ENCODE results near the gene SMCO2.
"Not testable (repeated sequence)": the region's sequence is repeated elsewhere in the genome, so short reads cannot be mapped to it uniquely, and the experiment has no call there.

Gene SMCO2

DNA sequence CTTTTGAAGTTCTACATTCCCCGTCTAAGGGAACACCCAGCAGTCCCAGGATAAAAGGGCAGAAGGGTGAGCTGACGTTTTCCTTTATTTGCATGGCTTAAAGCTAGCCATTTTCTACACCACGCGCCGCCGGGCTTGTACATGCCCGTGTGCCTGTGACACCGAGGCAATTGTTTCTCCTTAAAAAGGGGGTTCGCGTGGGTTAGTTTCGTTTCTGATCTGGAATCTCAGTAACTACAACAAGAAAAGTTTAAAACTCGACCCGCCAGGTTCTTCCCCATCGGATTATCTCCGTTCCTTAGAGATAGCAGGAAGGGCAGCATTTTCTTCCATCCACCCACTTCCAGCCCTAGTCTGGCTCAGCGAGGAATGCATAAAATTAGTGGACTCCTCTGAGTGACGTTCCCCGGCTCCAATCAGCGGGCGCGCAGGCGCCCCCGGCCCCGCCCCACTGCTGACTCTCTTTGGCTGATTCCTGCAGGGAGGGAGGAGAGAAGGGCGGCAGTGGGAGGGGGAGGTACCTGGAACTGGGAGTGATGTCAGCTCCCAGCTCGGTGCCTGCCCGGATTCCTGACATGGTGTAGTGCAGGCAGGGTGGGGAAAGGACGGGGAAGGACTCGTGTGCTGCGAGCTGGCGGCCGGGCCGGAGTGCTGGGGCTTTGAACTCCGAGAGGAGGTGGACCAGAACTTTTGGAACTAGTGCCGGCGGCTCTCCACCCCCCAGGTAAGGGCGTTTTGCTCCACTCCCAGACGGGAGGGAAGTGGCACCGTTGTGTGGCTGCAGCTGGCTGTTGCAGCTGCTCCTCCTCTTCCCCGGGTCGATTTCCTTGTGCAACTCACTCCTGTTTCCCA, 77.3 kb downstream of the SMCO2 start, which contains the start of gene PPFIBP1:
TSS of gene PPFIBP1 (plus strand) at position 565 of the 852 bp plus-strand sequence. CDS start 109,191 bp downstream, outside the sequence.
- in situ Hi-C loops (cut with MboI; ENCODE audit: low sequenced_read_pairs) = no loop called here

DNA sequence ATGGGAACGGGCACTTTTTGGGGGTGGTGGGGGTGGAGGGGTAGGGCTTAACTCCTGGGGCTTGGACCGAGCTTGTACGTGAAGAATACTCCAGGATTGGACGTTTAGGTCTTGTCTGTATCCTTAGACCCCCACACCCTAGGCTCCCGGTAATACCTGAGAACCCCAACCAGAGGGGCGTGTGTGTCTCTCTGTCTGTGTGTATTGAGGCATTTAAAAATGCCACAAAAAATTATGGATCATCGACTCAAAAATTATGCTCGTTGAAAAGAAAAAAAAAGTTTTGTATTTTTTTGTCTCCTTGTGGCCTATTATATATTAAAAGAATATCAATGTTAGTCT, 77.9 kb downstream of the SMCO2 start:
- in situ Hi-C loops (cut with MboI; ENCODE audit: low sequenced_read_pairs) = no loop called here

DNA sequence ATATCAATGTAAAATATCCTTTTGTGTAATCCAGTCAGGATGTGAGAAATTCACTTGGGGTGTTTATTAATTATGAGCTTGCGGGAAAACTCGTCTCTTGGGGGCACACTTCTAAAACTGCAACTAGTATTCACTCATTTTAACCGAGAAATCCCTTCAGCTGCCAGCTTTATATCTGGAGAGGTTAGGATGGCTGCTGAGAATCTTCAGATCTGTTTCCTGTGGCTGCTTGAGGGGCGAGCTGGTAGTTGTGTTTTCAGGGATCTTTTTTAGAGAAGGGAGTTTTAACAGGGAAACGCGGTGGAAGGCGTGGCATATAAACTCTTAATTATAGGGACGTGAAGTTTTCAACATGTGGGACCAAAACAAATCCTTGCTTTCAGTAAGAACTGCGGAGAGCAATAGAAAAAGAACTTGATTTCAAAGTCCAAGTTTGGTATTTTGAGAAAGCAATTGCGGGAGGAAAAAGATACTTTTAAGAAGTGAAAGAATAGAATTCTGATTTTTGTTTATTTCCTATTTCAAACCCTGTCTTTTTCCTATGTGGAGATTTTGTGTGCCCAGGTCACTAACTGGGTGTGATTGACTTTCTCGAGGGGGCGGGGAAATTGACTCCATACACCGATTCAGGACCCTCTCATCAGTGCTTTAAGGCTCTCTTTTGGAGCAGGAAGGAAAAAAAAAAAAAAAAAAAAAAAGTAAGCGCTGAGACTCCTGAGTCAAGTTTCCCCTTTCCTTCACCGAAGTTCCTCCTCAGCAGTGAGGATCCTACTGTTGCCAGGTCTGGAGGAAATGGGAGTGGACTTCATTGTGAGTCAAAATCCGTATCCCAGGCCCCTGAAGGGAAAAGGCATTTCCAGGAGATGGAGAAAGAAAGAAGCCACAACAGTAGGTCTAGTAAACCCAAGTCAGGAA, 78.6 kb downstream of the SMCO2 start:
- in situ Hi-C loops (cut with MboI; ENCODE audit: low sequenced_read_pairs) = no loop called here

DNA sequence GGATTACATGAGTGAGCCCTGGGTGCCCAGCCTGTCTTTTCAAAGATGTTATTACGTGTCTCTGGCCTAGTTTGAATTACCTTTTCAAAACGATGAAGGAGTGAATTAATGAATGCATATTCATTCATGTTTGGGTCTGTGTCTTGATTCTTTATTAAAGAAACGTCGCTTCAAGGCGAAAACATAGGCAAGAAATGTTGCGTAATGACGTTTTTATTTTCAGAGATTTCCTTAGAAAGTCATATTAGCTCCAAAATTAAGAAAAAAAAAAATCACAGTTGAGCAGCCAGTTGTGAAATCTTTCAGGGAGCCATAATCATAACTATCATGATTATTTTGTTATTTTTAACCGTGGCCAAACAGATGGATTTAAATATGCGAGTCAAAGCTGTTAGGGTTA, 81.0 kb downstream of the SMCO2 start:
- in situ Hi-C loops (cut with MboI; ENCODE audit: low sequenced_read_pairs) = no loop called here

DNA sequence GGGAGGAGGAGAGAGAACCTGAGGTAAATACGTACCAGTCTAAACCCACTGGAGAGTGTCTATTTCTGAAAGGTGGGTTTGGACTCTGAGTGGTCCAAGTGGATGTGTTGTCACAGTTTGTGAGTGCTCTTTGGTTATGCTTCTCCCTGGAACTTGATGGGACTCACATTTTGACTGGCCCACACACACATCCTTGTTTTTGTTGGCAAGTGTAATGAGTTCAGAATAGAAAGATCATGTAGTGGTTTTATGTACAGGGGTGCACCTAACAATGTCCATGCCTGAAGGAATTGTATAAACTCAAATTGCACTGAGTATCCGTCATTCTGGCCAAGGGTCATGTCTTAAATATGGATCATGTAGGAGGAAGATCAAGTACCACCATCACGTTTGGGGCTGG, 82.3 kb downstream of the SMCO2 start:
- in situ Hi-C loops (cut with MboI; ENCODE audit: low sequenced_read_pairs) = no loop called here

DNA sequence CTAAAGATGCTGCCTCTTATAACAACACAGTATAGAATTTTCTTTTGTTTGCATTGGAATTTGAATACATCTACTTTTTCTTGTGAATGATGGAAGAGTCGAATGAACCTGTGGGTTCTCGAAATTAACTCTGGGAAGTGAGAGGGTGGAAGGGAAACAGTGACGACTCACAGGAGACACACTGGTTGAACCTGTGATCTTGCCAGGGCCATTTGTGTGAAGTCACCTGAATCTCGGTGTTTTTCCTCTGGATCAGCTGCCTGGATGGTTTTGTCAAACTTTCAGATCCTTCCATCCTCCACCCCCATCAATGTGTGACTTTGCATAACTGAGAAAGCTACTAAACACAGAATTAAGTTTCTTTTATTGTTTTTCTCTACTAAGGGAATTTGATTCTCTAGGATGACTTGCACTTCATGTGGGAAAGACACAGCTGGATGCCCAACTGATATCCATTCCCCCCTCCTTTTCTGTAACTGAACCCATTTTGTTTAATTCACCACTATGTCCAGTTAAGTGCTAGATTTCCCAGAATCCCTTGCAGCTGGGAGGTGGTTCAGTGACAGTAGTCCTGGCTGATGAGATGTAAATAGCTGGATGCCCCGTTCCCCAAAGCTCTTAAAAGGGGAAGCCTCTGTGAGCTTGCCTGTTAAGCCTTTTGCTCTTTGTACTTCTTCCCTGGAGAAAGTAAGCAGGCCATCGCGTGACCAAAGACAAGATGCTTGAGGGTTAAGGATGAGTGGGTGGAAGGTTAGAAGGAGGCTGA, 83.8 kb downstream of the SMCO2 start:
- in situ Hi-C loops (cut with MboI; ENCODE audit: low sequenced_read_pairs) = no loop called here

DNA sequence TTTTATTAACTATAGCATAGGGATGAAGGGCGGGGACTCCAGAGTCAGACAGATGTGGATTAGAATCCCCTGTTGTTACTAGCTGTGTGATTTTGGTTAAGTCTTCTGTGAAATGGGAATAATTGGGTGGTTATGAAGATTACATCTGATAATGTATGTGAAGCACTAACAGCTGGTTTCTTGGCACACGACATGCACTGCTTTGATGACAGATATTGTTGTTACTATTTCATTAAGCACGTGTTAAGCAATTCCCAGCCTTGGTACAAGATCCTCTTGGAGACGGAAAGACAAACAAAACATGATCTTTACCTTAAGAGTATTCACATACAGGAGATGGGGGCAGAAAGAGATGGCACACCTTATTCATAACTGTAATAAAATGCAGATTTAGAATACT, 85.4 kb downstream of the SMCO2 start:
- in situ Hi-C loops (cut with MboI; ENCODE audit: low sequenced_read_pairs) = no loop called here

DNA sequence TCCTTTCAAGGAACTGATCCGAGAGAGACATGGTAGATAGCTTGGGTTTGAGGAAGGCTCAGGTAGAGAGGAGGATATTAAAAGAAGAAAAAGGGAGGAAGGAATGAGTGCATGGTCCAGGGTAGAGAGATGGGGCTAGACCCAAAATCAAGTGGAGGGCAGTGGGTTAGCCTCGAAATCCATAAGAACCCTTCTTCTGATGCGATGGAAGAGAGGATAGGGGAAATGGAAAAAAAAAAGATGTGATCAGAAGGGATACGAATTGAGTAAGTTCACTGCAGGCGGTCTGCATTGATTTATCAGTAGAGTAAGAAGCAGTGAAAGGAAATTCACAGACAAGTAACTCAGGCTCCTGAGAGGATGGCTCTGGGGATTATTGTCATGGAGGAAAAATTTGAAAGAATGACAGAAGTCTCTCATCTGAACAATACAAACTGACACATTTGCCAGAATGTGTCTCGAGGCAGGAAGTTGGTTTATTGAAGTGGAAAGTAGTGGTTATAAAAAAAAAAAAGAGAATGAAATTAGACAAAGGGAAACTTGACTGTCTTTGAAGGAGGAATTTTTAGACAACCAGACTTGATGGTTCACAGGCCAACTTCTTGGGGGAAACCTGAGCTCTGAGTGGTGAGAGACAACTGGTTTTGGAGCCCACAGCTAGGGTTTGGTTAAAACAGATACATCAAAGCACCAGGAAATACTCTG, 87.7 kb downstream of the SMCO2 start:
- in situ Hi-C loops (cut with MboI; ENCODE audit: low sequenced_read_pairs) = no loop called here

DNA sequence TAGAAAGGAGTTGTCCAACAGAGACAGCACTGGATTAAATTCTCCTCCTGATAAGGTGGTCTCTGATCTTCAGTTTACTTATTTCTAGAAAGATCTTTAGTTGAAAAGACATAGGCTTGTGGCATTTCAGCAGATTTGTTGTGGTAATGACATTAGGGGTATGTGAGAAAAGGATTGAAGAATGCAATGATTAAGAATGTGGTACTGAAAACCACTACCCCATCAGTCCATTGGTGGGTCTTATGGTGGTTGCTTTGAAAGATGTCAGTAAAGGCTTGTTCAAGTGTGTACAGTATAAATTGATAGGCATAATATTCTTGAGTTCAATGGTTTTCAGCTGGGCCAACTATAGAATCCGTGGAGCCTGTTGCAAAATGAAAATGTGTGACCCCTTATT, 88.2 kb downstream of the SMCO2 start:
- in situ Hi-C loops (cut with MboI; ENCODE audit: low sequenced_read_pairs) = no loop called here

DNA sequence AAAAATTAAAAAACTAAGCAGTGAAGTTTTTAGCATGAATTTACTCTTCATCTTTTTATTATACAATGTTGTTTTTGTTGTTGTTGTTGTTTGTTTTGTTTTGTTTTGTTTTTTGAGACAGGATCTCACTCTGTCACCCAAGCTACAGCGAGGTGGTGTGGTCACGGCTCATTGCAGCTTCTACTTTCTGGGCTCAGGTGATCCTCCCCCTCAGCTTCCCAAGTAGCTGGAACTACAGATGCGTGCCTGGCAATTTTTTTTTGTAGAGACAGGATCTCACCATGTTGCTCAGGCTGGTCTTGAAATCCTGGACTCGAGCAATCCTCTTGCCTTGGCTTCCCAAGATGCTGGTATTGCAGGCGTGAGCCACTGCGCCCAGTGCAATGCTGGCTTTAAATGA, 88.8 kb downstream of the SMCO2 start:
- in situ Hi-C loops (cut with MboI; ENCODE audit: low sequenced_read_pairs) = no loop called here

DNA sequence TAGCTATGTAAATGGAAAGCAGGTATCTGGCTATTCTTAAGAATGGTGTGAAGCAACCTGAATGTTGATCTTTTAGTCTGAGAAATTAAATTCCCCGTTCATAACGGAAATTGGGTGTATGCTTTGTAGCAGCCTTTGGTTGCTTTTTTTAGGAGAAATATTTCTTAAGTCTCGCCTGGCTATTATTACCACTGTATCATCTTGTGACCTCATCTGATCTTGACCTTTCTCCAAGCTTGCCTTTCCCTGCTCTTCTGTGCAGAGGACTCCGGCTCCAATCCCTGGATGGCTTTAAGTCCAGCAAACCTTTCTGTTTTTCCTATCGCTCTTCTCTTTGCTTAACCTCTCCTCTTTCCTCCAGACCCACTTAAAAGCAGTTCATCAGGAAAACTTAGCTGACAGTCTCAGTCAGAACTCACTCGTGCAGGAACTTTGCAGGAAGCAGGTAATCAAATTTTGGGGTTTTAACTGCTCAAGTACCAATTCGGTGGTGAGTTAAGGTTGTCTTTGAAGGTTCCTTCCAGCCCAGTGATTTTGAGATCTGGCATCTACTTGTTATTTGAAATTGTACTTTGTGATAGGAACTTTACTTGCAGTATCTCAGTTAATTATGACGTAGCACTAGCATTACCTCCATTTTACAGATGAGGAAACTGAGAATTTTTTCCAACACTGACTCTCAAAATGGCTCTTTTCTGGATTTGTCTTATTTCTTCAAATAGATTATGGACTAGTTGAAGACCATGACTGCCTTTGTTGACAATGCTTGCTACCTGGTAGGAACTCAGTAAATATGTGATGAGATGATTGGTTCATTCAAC, 91.5 kb downstream of the SMCO2 start:
- in situ Hi-C loops (cut with MboI; ENCODE audit: low sequenced_read_pairs) = no loop called here

DNA sequence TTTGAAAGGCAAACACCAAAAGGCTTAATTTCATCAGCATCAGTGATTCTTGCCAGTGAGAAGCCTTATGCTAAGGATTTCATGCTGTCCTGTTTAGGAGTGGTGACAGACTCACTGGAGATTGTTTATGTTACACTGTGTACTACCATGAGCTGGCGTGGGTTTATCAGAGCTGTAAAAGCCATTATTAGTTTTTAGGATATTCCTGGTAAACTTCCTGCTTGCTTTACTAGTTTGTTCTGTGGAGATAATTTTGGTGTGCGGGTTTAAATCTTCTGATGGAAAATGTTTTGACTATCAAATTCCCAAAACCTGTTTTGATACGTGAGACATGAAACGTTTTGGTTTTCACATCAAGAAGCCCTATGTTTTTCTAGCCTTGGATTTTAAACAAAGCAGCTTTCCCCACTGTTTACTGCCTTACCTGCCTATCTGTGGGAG, 92.7 kb downstream of the SMCO2 start:
- in situ Hi-C loops (cut with MboI; ENCODE audit: low sequenced_read_pairs) = no loop called here

DNA sequence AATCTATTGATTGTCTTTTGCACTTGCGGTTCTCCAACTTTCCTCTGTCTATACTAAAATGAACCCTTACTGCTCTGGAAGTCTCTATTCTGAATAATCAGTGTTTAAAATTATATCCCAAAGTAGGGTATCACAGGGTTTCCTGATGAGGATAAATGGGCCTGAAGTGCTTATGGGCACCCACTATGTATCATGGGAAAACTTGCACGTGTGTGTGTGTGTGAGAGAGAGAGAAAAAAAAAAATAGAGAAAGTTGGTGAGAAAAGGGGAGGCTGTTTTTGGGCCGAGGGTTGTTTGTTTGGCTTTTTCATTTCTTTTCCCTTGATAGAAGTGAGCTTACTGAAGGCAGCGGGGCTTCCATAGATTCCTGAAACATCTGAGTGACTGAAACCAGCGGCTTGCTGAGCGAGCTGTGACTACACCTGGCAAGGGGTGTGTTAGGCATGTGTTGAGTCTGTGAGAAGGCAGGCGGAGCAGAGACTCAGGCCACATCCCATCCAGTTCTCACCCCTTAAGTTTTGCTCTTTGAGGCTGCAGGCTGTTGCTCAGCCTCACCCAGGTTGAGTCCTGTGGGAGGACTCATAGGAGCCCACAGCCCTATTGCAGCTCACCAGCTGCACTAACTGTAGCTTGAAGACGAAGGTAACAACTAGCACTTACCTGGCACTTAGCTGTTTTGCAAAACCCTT, 94.6 kb downstream of the SMCO2 start:
- in situ Hi-C loops (cut with MboI; ENCODE audit: low sequenced_read_pairs) = no loop called here

DNA sequence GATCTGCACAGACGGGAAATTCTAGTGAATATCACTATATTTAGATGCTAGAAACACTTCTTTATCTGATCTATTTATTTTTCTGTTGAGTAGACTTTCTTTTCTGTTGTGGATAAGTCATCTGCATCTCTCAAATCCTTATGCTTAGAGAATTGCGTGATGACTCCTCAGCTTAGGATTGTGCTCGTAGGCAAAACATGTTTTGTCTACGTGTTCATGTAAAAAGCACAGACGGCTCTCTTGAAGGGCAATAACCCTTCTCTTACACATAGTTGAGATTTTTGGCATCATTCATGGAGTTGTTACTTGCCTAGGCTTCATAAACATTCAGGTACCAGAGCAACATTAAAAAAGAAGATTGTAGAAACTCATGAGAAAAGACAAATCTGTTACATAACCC, 96.1 kb downstream of the SMCO2 start:
- in situ Hi-C loops (cut with MboI; ENCODE audit: low sequenced_read_pairs) = no loop called here

DNA sequence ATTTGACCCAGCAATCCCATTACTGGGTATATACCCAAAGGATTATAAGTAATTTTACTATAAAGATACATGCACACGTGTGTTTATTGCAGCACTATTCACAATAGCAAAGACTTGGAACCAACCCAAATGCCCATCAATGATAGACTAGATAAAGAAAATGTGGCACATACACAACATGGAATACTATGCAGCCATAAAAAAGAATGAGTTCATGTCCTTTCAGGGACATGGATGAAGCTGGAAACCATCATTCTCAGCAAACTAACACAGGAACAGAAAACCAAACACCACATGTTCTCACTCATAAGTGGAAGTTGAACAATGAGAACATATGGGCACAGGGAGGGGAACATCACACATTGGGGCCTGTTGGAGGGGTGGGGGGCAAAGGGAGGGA, 98.3 kb downstream of the SMCO2 start:
- in situ Hi-C loops (cut with MboI; ENCODE audit: low sequenced_read_pairs) = not testable (repeated sequence)

DNA sequence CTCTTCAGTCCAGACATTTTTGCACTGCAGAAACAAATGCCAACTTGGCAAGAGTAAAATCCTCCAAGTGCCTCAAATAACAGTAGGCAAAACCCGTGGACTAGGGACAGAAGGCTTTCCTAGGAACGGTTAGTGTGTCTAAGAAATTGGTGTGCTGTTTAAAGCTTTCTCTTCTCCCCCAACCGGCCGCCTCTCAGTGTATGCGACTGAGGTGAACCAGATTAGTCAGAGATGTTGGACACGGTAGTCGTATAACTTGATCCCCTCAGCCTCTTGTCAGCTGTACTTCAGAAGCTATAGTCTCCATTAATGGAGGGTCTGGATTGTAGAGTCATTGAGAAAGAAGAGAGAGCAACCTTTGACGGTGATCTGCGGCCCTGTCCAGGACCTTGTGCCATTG, 99.1 kb downstream of the SMCO2 start:
- in situ Hi-C loops (cut with MboI; ENCODE audit: low sequenced_read_pairs) = no loop called here

DNA sequence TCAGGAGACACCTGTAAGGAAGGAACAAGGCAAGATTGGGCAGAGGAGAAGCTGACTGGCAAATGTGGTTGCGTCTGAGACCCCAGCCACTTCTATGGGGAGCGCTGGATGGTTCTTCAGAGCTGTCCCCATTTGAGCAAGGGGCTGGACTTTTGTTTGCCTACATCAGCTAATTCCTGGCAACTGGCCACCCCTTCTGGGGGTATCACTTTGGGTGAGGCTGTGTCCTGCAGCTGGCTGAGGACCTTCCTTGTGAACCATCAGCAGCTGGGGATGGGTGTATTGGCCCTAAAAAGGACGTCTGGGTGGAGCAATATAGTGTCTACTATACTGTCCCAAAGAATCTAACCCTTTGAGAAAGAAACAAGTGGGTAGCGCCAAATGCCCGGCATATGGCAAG, 101.1 kb downstream of the SMCO2 start:
- in situ Hi-C loops (cut with MboI; ENCODE audit: low sequenced_read_pairs) = no loop called here

DNA sequence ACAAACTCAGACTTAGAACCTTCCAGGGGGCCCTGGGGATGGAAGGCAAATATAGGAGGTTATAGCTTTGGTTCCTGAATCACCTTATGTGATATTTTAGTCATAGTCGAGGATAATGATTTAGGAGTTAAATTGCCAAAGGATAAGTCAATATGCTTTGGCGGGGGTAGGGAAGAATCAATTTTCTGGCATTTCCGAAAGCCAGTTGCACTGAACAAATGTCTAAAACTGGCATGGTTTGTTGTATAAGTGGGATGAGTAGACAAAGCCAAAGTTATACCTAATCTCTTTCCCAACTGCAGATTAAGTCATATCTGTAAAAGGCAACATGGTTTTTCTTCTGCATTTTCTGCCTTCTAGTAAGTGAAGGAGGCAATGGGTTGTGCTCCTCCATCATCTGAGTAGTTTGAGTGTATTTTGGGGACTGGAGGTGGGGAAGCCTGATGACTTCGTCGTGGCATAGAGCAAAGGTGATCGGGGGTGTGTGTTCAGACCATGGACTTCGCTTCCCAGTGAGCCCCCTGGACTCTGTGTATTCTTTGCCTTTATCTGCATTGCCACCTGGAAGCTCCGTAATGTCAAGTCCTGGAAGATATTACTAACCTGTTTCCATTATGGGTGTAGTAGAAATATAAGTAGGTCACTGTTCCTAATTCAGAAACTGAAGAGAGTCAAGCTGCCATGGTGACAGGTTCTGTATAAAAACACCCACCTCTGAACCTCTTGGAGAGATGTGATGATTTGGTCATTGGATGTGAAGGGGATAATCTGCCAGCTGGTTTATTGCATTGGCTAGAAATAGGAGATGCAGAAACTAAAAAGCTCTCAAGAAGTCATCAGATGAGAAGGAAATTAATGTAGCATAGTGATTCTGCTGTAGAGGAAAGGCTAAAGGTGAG, 102.0 kb downstream of the SMCO2 start:
- in situ Hi-C loops (cut with MboI; ENCODE audit: low sequenced_read_pairs) = no loop called here

Data from HL-60/S4 (cell line).